Left hindlimb (tissue), 1 donor: Measurements from ENCODE around the gene KRT12.
A peak's percentile ranks its signal among the peaks of the same experiment; 100 is the strongest.

Experiments used
- DNase-seq: peaks from one replicate; pipeline ENCODE4 v3.0.0-alpha.2; 2018

The KRT12 gene

GRCh38 chr17:40866838-40867237, at the start of gene KRT12:
Gene KRT12, minus strand, starts transcription at chr17:40867223. Its CDS starts 37 bp downstream, at chr17:40867186.
- DNase-seq = peak; percentile 23

GRCh38 chr17:40916366-40916765, 49.3 kb upstream of the KRT12 start:
- DNase-seq = no peak

GRCh38 chr17:40915721-40916256, 48.8 kb upstream of the KRT12 start:
- no peak for DNase-seq

GRCh38 chr17:40915199-40915661, 48.2 kb upstream of the KRT12 start:
- DNase-seq = no peak

- DNase-seq = no peak
Observed at GRCh38 chr17:40914075-40914855, 47.2 kb upstream of the KRT12 start.

GRCh38 chr17:40912486-40913210, 45.6 kb upstream of the KRT12 start:
- DNase-seq = no peak

GRCh38 chr17:40910441-40910841, 43.4 kb upstream of the KRT12 start:
- no peak for DNase-seq

- DNase-seq = no peak
Observed at GRCh38 chr17:40909755-40910154, 42.7 kb upstream of the KRT12 start.

GRCh38 chr17:40909351-40909750, 42.3 kb upstream of the KRT12 start:
- DNase-seq = peak; percentile 81

- no peak for DNase-seq
Observed at GRCh38 chr17:40906613-40907012, 39.6 kb upstream of the KRT12 start.

- DNase-seq = no peak
Observed at GRCh38 chr17:40905370-40905769, 38.3 kb upstream of the KRT12 start.

GRCh38 chr17:40903129-40903847, 36.3 kb upstream of the KRT12 start:
- DNase-seq = no peak

- DNase-seq = no peak
Observed at GRCh38 chr17:40902498-40902897, 35.5 kb upstream of the KRT12 start.

GRCh38 chr17:40901981-40902474, 35.0 kb upstream of the KRT12 start:
- no peak for DNase-seq

GRCh38 chr17:40900809-40901356, 33.9 kb upstream of the KRT12 start:
- no peak for DNase-seq

GRCh38 chr17:40896916-40897455, 30.0 kb upstream of the KRT12 start:
- DNase-seq = no peak

- DNase-seq = no peak
Observed at GRCh38 chr17:40895106-40895730, 28.2 kb upstream of the KRT12 start.

- DNase-seq = no peak
Observed at GRCh38 chr17:40888196-40888720, 21.2 kb upstream of the KRT12 start.

GRCh38 chr17:40886090-40886489, 19.1 kb upstream of the KRT12 start:
- DNase-seq = no peak

- DNase-seq = no peak
Observed at GRCh38 chr17:40884708-40885512, 17.9 kb upstream of the KRT12 start, which contains the start of gene KRT20. Gene KRT20, minus strand, starts transcription at chr17:40885242. Its CDS starts 57 bp downstream, at chr17:40885185.
